ENCODE measurements around the gene MOB3A. TPM values are rescaled to one million over a fixed set of nuclear protein-coding genes. Genes with fewer than 3 reads are reported as not detected.

Gene MOB3A
- total RNA-seq, 1 donor from 2014 or later: 6.0 TPM

DNA sequence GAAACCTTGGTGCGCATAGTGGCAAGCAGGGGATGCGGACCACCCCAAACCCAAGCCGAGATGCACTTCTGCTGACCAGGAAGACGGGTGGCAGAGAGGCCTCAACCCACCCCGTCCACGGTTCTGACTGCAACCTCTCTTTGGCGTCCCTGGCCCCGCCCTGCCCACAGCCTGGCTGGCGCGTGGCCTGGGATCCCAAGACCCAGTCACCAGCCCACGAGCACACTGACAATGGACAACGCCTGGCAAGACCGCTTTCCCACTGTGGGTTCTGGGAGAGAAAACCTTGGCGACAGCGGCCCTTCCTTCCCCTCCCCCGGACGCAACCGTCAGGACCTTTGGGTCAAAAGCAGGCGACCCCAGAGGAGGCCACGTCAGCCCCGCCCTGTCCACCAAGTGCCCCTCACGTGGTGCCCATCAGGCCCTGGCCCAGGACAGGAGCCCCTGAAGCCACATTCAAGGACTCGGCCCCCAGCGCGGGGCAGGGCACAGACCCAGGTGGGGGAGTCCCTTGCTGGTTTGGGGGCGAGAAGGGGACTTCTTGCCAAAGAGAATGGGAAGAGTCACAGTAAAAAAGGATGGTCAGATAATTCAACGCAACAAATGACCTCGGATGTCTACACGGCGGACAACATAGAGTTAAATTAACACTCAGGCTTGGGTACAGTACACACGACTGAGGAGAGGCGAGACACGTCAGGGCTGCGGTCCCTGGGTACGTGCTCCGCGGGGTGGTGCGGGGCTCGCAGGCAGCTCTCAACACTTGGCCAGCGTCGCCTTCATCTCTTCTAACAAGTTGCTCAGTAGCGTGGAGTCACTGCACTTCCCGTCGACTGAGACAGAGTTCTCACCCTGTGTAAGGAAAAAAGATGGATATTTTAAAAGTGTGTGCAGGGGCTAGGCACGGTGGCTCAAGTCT lies 5.5 kb upstream of the MOB3A start:
- Histone ChIP-seq H3K9ac (no peak overlapping the region), H3K27me3 (no peaks in the 10 kb centered on the region), H3K4me3 (no peak overlapping the region), H3K36me3 (no peaks in the 10 kb centered on the region), H2AFZ (replicated peaks) (no peak overlapping the region), H3F3A (ENCODE audit: low read depth) (peaks cover 12% of the 10 kb centered on the region), H3K79me2 (ENCODE audit: low read depth) (peaks cover 22% of the 10 kb centered on the region), H3K27ac (no peak overlapping the region), H3K9me3 (ENCODE audit: low read depth) (no peaks in the 10 kb centered on the region), H4K20me1 (ENCODE audit: low read depth) (peaks cover 32% of the 10 kb centered on the region), H3K4me2 (no peak overlapping the region), H3K4me1 (peaks cover 7% of the 10 kb centered on the region)
- H3K9me3 Mint-ChIP-seq: no peaks in the 10 kb centered on the region
- H3K4me3 Mint-ChIP-seq: no peak overlapping the region
- peaks cover 14% of the 10 kb centered on the region for H3K27me3 Mint-ChIP-seq (ENCODE audit: insufficient read depth, low read depth)
- H3K27ac Mint-ChIP-seq: no peak overlapping the region
- H3K36me3 Mint-ChIP-seq: peaks cover 30% of the 10 kb centered on the region
- DNase-seq (ENCODE audit: low spot score): no peak
- peaks cover 2% of the 10 kb centered on the region for H3K4me1 Mint-ChIP-seq
- TF ChIP-seq EZH2 (IDR thresholded peaks at IDR 0.05) (no peak), EZH2phosphoT487 (IDR thresholded peaks at IDR 0.05) (no peak)
- TF ChIP-seq, protein P1, sequence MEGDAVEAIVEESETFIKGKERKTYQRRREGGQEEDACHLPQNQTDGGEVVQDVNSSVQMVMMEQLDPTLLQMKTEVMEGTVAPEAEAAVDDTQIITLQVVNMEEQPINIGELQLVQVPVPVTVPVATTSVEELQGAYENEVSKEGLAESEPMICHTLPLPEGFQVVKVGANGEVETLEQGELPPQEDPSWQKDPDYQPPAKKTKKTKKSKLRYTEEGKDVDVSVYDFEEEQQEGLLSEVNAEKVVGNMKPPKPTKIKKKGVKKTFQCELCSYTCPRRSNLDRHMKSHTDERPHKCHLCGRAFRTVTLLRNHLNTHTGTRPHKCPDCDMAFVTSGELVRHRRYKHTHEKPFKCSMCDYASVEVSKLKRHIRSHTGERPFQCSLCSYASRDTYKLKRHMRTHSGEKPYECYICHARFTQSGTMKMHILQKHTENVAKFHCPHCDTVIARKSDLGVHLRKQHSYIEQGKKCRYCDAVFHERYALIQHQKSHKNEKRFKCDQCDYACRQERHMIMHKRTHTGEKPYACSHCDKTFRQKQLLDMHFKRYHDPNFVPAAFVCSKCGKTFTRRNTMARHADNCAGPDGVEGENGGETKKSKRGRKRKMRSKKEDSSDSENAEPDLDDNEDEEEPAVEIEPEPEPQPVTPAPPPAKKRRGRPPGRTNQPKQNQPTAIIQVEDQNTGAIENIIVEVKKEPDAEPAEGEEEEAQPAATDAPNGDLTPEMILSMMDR (IDR thresholded peaks at IDR 0.05): no peak

DNA sequence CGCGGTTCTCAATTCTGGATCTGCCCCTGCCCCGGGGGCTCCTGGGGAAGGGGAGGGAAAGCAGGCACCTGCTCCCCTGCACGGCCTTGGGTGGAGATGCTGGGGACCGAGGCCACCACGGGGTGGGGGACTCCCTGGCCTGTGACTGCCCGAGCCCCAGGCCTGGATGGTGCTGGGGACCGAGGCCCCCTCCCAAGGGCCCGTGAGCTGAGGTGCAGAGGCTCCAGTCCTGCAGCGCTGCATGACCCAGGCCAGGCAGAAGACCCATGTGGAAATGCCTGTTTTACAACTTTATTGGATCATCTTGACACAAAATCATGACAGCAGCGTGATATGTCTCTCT lies 4.6 kb upstream of the MOB3A start:
- no peak overlapping the region for H3K4me3 ChIP-seq
- peaks cover 32% of the 10 kb centered on the region for H4K20me1 ChIP-seq (ENCODE audit: low read depth)
- Mint-ChIP-seq H3K4me3 (no peak overlapping the region), H3K36me3 (peaks cover 22% of the 10 kb centered on the region), H3K4me1 (peaks cover 2% of the 10 kb centered on the region), H3K27me3 (ENCODE audit: insufficient read depth, low read depth) (peaks cover 15% of the 10 kb centered on the region), H3K27ac (no peak overlapping the region), H3K9me3 (no peaks in the 10 kb centered on the region)
- no peak overlapping the region for H3K27ac ChIP-seq
- H3K4me2 ChIP-seq: no peak overlapping the region
- no peak overlapping the region for H2AFZ ChIP-seq (replicated peaks)
- no peaks in the 10 kb centered on the region for H3K36me3 ChIP-seq
- no peak overlapping the region for H3K9ac ChIP-seq
- H3F3A ChIP-seq (ENCODE audit: low read depth): peaks cover 20% of the 10 kb centered on the region
- DNase-seq (ENCODE audit: low spot score): no peak
- H3K9me3 ChIP-seq (ENCODE audit: low read depth): no peaks in the 10 kb centered on the region
- H3K79me2 ChIP-seq (ENCODE audit: low read depth): peaks cover 22% of the 10 kb centered on the region
- TF ChIP-seq EZH2 (IDR thresholded peaks at IDR 0.05): no peak
- no peak for TF ChIP-seq EZH2phosphoT487 (IDR thresholded peaks at IDR 0.05)
- TF ChIP-seq, protein P1 (IDR thresholded peaks at IDR 0.05): no peak
- H3K4me1 ChIP-seq: peaks cover 7% of the 10 kb centered on the region
- H3K27me3 ChIP-seq: no peaks in the 10 kb centered on the region

DNA sequence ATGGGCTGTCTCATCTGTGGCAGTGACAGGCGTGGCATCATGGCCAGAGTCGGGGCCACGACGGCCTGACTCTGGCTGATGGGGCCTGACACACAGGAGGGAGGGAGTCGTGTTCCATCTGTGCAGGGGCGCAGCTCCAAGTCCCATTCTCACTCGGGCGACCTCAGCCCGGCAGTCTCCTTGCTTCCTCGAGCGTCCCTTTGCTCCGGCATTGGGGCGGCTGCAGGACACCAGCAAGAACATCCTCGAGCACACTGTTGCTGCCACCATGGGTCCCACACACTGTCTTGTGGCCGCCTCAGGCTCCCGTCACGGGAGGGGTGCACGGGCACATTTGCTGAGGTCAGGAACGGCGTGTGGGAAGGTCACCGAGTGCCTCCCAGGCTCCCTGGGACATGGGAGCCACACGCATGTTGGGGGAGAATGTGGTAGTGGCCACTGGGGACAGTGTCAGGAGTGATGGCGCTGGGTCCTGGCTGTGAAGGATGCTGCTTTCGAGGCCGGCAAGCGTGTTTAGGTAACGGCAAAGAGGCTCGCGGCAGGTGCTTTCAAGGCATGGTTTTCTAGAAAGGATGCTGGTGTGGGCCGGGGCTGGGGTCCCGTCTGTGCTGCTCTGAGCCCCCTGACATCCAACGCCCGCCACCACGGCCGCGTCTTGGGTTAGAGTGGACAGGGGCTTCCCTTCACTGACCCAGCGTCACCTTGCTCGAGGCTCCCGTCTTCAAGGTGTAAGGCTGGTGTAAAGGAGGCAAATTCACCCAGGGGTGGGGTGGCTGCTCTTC lies 4.0 kb upstream of the MOB3A start:
- Mint-ChIP-seq H3K36me3 (peaks cover 17% of the 10 kb centered on the region), H3K9me3 (no peaks in the 10 kb centered on the region), H3K27me3 (ENCODE audit: insufficient read depth, low read depth) (peaks cover 15% of the 10 kb centered on the region), H3K4me3 (no peak overlapping the region), H3K4me1 (peaks cover 3% of the 10 kb centered on the region), H3K27ac (no peak overlapping the region)
- H4K20me1 ChIP-seq (ENCODE audit: low read depth): peaks cover 32% of the 10 kb centered on the region
- peaks cover 7% of the 10 kb centered on the region for H3K4me1 ChIP-seq
- H3K4me2 ChIP-seq: no peak overlapping the region
- no peak overlapping the region for H3K4me3 ChIP-seq
- peaks cover 26% of the 10 kb centered on the region for H3F3A ChIP-seq (ENCODE audit: low read depth)
- no peaks in the 10 kb centered on the region for H3K9me3 ChIP-seq (ENCODE audit: low read depth)
- no peak overlapping the region for H3K9ac ChIP-seq
- no peak overlapping the region for H3K27ac ChIP-seq
- TF ChIP-seq EZH2phosphoT487 (IDR thresholded peaks at IDR 0.05) (no peak), EZH2 (IDR thresholded peaks at IDR 0.05) (no peak)
- TF ChIP-seq, protein P1 (IDR thresholded peaks at IDR 0.05): no peak
- no peaks in the 10 kb centered on the region for H3K27me3 ChIP-seq
- peaks cover 26% of the 10 kb centered on the region for H3K79me2 ChIP-seq (ENCODE audit: low read depth)
- no peaks in the 10 kb centered on the region for H3K36me3 ChIP-seq
- no peak overlapping the region for H2AFZ ChIP-seq (replicated peaks)
- no peak for DNase-seq (ENCODE audit: low spot score)

Data from neural progenitor cell (in vitro differentiated cells).